Non-pigmented ciliary epithelial cell (primary cell): ENCODE results near the gene PRKCZ.

Source experiments
- DNase-seq: peaks from one replicate; pipeline ENCODE4 v3.0.0-alpha.2; 2010; ENCODE audit warnings: low read depth

The PRKCZ gene

DNA sequence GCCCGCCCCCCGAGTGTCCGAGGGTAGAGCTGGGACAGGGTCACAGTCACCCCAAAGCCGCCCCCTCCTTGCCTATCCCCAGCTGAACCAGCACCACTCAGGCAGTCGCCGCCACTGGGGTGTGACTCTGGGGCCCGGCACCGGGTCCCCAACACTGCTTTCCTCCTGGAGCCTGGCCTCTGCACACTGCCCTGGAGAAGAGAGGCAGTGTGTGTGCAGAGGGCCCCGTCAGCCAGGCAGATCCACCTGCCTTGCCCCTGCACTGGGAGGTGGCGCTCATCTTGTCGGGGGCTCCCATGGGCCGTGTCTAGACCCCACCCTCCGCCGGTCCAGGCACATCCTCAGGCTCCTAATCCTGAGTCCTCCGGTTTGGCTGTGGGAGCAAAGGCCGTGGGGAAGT, 128.7 kb downstream of the PRKCZ start:
- DNase-seq: no peak

DNA sequence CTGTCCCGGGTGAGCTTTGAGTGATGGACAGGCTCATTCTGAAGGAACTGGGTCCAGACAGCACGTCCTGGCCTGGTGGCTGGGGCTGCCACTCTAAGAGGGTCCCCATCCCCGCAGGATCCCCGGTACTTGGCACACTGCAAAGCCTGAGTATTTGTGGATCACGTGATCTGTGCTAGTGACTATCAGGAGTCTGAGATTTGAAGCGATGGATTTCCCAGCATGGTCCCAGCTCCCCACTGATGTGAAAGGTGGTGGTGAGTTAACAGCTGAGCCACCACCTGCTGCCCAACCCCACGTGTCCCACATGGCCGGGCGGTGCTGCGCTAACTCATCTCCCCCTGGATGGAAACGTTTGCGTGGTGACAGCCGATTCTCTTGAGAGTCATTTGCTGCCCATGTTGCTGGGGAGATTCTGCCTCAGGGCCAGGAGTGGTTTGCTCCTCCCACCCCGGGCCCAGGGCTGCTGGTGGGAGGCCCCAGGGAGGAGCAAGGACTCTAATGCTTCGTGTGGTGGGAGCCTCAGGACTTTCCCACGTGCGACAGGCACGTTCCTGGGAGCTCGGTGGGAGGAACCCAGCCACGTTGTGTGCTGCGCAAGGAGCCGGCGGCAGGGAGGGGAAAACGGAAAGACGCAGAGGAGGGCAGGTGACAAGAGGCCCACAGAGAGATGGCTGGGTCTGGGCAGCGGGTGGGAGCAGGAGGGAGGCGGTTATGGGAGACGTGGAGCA, 129.2 kb downstream of the PRKCZ start:
- no peak for DNase-seq

DNA sequence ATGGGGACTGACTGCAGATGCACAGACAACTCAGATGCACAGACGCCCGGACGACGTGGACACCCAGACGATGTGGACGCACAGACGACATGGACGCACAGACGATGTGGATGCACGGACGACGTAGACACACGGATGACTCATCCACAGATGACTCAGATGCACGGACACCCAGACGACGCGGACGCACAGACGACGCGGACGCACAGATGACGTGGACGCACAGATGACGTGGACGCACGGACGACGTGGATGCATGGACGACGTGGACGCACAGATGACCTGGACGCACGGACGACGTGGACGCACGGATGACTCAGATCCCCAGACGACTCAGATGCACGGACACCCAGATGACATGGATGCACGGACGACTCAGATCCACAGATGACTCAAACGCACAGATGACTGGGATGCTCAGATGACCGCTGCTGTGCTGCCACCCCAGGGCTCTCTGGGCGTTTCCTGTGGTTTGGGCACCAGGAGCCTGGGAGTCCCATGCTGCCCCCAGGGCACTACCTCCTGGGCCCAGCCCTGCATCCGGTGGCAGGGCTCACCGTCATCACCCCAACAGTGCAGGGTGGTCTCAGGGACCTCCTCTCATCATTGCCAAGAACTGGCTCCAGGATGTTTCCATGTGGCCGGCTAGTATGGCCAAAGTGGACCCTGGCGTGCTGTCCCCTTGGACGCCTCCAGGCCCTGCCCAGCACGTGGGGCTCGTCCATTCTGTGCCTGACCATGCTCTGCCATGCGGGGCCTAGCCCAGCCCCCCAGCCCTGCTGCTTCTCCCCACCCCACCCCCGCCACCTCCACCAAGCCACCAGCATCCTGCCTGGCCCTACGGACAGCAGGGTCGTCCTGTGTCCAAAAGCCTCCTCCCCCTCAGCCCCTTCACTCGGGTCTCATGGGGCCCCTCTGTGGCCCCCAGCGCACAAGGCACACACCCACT, 130.4 kb downstream of the PRKCZ start:
- no peak for DNase-seq

DNA sequence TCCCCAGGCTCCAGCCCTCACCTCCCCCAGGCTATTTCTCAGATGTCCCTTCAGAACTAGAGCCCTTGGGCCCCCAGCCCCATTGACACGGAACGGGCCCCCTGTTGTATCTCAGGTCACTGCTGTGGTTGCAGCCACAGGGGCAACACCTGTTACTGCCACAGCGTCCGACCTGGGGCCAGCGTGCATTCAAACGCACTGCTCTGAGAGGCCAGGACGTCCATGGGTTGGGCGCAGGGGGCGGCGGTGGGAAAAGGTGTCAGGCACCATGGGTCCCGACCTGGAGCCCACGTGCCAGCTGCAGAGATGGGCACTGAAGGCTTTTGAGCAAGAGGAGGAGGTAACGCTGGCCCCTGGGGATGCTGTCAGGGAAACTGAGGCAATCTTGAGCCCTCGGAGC, 131.1 kb downstream of the PRKCZ start:
- DNase-seq: no peak

DNA sequence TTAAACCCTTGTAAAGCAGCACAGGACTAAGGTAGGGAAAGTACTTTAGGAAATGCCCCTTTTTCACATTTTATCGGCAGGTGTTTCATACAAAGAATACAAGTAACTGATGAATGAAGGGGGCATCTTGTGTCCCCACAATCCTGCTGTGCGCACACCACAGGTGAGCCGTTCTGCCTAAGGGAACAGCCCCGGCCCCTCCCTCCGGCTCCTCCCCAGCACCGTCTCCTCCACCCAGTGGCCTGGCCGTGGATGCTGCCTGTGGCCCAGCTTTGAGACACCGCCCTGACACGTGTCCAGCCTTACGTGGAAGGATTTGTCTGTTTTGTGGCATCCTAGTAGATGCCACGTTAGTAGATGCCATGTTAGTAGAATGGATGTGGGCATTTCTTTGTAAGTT, 131.5 kb downstream of the PRKCZ start:
- no peak for DNase-seq

DNA sequence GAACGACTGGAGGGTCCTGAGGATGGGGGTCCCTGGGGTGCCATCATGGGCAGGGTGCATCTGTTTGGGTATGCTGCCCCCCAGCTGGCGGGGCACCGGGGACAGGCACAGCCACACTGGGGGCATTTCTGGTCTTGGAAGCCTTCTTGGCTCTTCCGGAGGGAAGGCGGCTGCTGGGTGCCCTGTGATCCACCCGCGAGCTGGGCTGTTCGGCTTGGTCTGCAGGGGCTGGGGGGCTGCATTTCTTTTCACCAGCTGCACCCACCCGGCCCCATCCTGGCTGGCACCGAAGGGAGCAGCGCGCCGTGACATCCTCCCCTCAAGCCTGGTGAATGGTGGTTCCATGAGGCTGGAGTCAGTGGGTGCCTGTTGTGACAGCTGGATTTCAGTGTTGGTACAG, 132.2 kb downstream of the PRKCZ start:
- no peak for DNase-seq

DNA sequence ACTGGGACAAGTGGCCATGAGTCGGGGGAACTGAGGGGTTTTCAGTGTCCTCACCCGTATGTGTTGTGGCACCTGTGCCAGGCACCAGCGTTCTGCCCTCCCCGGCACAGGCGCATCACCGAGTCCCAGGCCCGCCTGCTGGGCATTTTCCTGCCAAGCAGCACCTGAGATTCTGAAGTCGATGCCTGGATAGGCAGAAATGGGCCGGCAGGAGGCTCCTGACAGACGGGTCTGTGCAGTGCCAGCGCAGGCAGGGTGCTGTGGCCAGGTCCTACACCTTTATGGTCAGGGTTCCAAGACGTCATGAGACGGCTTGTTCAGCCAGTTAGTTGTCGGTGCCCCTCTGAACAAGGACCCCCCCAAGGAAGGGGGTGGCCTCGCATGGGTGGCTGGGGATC, 133.7 kb downstream of the PRKCZ start:
- DNase-seq: no peak

DNA sequence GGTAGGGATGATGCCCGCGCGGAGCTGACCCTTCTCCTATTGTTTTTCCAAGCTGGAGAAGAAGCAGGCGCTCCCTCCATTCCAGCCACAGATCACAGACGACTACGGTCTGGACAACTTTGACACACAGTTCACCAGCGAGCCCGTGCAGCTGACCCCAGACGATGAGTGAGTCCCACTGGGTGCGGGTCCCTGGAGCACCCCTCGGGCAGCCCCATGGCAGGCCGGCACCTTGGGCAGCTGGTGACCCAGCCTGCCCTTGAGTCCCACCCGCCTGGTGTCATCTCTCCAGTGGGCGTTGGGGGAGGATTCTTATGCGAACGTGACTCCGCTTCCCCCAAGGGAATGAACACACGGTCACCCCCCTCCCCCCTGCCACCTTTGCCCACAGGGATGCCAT, 134.3 kb downstream of the PRKCZ start:
- DNase-seq: no peak

DNA sequence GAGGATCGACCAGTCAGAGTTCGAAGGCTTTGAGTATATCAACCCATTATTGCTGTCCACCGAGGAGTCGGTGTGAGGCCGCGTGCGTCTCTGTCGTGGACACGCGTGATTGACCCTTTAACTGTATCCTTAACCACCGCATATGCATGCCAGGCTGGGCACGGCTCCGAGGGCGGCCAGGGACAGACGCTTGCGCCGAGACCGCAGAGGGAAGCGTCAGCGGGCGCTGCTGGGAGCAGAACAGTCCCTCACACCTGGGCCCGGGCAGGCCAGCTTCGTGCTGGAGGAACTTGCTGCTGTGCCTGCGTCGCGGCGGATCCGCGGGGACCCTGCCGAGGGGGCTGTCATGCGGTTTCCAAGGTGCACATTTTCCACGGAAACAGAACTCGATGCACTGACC, 134.7 kb downstream of the PRKCZ start:
- DNase-seq: no peak

DNA sequence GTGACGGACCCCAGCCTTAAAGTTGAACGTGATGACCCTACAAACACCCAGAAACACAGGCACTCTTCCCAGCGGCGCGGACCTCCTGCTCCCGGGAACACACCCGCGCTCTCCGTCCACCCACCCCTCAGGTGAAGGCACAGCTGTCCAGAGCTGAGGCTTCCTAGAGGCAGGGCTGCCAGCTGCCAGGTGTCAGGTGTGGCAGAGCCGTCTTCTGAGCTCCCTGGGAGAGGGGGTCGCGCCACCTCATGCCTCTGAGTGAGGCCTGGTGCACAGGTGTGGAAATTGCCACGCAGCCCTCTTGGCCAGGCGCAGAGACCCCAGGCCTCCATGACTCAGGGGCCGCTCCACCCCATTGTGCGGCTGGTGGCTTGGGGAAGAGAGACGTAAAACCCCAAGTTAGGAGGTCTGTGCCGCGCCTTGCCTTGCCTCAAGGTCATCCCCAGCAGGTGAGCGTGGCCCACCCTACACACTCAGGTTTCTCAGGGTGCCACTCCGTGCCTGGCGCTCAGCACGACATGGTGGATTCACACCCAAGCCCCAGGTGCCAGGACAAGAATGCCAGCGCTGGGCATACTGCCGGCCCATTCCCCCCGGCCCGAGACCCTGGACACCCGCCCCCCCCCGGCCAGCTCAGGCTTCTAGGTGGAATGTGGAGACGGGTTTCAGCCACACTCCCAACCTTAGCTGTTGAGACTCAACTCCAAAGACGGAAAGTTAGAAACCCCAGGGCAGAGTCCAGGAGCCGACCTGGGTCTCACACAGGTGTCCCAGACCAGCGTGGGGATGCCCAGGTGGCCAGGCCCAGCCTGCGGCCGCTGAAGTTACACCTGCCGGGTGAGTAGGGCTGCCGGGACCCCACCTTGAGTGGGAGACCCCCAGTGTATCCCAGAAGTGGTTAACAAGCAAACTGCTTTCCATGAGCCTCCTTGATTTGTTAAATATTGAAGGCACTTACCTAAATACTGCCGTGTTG, 136.0 kb downstream of the PRKCZ start:
- no peak for DNase-seq

DNA sequence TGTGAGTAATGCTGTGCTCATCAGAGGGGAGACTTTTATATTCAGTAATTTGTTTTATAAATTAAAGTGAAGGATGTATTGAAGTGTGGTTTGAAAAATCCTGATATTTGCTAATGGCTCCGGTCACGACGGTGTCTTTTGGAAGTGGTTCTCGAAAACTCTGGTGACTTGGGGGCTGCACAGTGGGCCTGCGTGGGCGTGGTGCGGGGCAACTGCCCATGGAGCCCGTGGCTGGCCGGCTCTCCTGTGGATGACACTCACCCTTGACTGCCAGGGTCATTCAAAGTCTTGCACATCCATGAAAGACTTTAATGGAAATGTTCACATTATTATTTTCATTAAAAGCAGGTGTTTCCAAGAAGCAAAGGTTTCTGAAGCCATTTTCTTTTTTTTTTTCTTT, 136.7 kb downstream of the PRKCZ start:
- no peak for DNase-seq

DNA sequence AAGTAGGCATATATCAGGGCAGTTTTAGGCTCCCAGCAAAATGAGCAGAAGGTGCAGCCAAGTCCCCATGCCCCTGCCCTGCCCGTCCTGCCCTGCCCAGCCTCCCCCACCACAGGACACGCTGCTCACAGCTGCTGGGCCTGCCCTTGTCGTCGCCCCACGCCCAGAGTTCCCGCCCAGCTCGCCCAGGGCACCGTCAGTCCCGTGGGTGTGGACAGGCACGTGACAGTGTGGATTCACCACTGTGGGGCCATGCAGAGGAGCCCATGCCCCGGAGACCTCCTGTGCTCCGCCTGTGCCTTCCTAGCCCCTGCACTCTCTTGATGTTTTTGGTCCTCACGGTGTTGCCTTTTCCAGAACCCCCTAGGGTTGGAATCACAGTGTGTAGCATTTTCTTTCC, 137.4 kb downstream of the PRKCZ start:
- no peak for DNase-seq

DNA sequence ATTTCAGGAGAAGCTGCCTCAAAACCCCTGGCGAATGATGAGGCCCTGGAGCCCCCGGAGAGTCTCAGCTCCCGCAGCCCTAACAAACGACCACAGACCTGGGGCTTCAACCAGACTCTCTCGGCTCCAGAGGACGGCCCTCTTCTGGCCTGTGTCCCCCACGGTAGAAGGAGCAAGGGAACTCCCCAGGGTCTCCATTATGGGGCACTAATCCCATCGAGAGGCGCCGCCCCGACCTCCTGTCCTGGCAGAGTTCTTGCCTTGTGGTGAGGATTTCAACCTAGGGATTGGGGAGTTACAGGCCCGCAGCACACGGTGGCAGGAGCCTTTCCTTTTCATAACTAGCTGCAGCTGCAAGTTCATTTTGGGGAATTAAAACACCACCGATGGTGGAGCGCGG, 138.1 kb downstream of the PRKCZ start:
- no peak for DNase-seq

DNA sequence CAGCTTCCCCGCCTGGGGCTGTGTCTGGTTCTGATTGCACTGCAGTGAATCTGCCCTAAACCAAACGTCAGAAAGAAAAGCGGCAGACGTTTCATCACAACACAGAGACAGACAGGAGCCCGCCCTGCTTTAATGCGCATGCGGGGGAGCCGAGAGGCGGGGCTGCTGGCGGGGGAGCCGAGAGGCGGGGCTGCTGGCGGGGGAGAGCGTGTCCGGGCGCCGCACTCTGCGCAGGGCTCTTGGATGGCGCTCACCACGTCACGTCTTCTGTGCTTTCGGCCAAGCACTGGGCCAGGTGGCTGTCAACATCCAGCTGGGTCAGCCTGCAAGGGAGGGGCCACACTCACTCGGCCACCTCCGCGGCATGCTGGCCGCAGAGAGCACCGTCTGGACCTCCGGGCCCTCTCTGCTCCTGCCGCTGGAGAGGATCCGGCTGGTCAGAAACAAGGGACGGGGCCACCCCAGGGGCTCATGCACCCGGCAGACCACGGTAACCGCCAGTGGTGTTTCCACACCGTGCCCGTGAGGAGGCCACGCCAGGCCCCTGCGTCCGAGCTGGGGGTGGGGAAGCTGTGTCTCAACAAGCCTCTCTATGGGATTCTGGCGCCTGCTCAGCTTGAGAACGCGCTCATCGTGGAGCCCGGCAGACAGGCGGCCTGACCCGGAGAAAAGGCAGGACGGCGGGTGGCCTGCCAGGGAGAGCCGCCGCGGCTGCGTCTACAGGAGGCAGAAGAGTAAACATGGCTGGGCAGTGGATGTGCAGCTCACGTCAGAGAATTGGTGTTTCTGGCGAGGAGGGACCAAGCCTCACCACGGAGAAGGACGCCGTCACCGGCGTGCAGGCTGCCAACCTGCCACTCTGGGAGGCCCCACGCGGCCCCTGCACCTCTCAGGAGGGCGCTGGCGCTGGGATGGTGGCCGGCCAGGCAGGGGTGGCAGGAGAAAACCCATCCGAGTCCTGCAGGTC, 139.5 kb downstream of the PRKCZ start:
- DNase-seq: peak; percentile 85

DNA sequence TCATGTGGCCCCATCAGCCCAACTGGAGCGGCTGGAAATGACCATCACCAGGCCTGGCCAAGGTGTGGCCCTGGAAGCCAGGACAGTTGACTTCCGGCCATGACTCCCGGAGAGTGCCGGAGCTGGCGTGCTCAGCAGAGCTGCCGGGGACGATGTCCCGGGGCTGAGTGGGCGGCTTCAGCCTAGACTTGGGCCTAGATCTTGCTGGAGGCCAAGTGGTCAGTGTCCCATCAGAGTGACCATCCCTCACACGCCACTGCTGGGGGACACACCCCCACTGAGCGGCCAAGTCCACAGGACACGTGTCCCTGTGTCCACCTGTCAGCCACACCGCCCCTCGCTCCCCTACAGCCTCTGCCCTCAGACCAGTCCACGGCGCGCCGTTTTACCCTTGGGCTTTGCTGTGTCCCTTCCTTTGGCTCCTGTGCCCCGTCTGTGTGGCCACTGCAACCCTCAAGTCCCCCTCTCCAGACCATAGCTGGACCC, 140.3 kb downstream of the PRKCZ start:
- DNase-seq: no peak

DNA sequence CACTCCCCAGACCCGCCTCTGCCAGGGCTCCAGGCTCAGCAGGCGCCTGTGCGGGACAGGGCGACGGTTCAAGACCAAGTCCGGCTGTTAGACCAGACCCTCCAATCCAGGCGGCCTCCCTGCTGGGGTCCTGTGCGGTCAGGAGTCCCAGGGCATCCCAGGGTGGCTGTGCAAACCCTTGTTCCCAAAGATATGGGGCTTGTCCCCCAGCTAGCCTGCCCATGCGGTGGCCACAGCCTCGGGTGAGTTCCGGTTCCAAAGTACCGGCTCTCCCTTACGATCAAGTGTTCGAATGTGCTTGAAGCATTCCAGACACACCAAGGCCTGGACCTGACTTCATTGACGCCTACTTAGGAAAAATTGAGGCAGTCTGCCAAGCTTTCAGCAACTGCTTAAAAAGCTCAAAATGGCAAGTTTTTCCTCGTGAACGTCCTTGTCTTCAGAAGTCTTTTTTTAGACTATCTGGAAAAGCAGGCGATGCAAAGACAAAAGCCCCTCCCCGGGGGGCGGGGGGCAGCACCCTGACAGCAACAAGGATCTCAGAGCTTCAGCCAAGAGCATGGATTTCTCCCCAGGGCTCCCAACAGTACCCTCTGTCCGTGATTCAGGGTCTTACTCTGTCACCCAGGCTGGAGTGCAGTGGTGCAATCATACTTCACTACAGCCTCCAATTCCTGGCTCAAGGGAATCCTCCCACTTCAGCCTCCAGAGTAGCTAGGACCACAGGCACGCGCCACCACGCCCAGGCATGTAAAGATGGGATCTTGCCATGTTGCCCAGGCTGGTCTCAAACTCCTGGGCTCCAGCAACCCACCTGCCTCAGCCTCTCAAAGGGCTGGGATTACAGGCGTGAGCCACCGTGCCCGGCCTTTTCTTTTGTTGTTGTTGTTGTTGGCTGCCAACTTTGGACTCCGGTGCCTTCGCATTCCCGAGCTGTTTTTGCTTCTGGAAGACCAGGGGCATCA, 142.1 kb downstream of the PRKCZ start:
- DNase-seq: no peak

DNA sequence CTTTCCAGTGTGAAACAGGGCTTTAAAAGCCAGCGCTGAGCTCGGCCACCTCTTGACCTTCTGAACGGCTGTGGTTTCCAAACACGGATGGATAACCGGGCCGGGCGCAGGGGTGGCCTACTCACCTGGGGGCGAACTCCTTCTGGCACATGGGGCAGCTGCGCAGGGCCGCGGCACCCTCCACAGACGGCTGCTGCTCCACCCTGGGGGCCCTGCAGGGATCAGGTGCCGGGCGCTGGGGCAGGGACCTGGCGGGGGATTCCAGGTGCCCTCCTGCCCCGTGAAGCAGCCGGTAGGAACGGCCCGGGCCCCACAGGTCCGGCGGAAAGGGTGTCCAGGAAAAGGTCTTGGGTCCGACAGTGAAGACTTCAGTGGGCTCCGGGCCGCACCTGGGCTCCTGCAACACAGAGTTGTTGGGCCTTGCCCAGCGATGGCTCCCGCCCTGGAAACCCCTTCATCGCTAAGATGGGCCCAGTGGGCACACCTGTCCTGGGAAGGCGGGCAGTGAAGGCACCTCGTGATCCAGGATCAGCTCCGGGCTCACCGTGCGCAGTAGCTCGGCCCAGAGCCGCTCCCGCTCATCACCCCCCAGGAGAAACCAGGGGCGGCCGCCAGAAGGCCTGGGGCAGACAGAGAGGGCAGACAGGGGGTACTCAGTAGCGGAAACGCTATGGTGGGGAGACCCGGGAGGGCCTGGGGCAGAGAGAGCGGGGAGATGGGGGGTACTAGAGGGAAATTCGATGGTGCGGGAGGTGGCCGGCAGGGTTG, 143.5 kb downstream of the PRKCZ start:
- DNase-seq: no peak

DNA sequence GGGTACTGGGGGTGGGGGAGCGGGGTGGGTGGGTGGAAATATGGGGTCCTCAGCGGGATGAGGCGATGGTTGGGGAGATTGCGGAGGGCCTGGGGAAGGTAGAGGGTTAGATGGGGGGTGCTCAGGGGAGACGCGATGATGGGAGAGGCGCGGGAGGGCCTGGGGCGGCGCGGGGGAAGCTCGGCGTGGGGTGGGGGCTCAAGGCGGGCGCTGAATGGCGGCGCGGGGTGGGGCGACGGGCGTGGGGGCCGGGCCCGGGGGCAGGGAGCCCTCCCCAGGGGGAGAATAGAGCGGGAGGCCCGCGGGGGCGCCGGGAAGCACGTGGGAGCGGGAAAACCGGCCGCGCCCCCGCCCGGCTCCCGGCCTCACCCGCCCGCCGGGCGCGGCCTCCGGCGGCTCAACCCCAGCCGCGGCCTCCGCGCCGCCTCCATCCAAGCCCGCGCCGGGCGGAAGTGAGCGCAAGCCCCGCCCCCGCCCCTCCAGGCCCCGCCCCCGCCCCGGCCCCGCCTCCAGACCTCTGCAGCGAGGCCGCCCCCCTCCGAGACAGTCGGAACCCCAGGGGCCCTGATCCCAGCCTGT, 144.2 kb downstream of the PRKCZ start, which contains the start of gene FAAP20:
Gene FAAP20 (minus strand): TSS at position 454 of the 579 bp plus-strand sequence. CDS start 23 bp downstream, at position 431.
- no peak for DNase-seq
